Subcutaneous adipose tissue (tissue), 4 donors: ENCODE results near the gene C6orf132. TPM values are rescaled to one million over a fixed set of nuclear protein-coding genes. Genes with fewer than 3 reads are reported as not detected.

Source experiments
- CTCF ChIP-seq: fragments of 450-650 bp; IDR thresholded peaks from one replicate; pipeline ENCODE4 v1.5.1; 2016; ENCODE audit warnings: low read depth, mild to moderate bottlenecking, control low read depth, antibody characterized with exemption, moderate library complexity
- total RNA-seq, 4 donors: library from RNA; depleted of rRNA; stranded (reverse); fragments of >200 nt; gene quantifications; one replicate each; pipeline ENCODE4 v1.1.0, GENCODE V29; 2016

C6orf132 gene
- total RNA-seq, 4 donors from 2014 or later: 1.3 to 5.3 (median 2.6) TPM

DNA sequence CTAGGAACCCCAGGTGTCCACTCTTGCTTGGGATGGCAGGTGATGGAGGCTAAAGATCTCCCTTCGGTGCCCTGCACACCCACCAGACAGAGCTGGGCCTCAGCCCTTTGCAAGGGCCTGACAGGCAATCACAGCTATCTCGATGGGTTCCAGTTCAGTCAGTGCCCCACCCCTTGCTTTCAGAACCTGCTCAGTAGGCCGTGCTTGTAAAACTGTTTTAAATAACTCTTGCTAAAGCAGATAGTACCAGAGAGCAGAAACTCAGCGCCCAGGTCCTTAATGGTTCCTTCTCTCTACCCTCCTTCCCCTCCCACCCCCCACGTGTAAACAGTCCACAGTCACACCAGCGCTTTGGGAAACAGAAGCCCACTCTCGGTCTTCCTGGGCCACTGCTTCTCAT lies 39.2 kb downstream of the C6orf132 start:
- TF ChIP-seq CTCF: no peak

- TF ChIP-seq CTCF: no peak
Observed at GRCh38 chr6:42101186-42101657, 41.2 kb downstream of the C6orf132 start.

DNA sequence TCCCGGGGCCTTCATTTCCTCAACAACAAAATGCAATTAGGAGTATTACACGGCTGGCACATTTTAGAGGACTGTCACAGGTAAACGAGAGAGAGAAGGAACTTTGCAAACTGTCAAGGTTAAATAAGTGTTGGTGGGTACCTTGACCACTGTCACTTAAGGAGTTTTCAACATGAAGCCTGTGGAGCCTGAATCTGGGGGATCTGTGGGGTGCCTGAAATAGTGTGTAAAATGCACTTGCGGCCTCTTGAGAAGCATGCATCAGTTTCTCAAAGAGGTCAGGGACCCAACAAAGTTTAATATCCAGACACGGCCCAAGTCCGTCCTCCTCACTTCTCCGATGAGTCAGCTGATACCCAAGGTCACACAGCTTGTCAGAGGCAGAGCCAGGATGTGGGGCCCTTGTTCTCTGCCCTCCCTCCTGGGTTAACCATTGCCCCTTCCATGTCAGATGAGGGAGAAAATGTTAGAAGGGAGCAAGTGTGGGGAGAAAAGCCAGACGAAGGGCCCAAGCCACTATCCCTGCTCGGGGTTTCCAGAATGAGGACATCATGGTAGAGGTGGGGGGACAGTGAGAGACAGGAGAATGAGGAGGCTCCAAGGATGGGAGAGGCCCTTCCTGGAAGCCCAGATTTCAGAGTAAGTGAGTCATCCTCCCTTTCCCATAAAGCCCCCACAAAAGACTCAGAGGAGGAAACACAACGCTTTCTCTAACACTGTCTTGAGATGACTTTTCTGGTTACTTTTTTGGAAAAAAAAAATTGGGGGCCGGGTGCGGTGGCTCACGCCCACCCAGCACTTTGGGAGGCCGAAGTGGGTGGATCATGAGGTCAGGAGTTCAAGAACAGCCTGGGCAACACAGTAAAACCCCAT lies 42.2 kb downstream of the C6orf132 start:
- TF ChIP-seq CTCF: no peak

DNA sequence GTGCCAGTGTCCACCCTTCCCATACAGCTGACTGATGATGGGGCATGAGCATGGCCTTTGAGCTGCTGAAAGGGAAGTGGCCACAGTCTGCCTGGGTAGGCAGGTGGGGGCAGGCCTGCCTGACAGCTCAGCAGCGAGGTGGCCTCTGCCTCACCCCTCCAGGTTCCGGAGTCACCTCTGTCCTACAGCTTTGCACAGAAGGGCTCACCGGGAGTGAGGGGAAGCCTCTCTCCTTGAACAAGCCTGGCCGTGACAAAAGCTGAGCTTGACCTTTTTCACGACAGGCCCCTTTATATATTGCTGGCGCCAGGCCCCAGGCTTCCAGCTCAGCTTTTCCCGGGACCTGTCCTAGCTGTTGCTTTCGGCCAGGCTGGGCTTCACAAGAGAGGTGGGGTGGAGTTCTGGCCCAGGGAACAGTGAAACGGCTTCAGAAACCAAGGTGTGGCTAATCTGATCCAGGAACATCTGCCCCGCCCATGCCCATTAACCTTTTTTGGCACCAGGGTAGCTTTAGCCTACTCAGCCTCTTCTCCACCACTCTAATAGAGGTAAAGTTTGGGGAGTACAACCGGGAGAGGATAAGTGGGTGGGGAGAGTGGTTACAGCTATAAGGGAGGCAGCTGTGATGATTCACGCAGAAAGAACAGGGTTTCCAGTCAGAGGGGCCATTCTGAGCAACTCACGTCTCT lies 42.9 kb downstream of the C6orf132 start:
- no peak for TF ChIP-seq CTCF

GRCh38 chr6:42095776-42096541 lies 46.5 kb downstream of the C6orf132 start:
- no peak for TF ChIP-seq CTCF

- no peak for TF ChIP-seq CTCF
Observed at GRCh38 chr6:42095094-42095493, 47.3 kb downstream of the C6orf132 start.
